ENCODE data around the gene DARS2.

DARS2 gene

GRCh38 chr1:173889885-173890284, 65.4 kb downstream of the DARS2 start:
- H3K36me3 ChIP-seq (ENCODE audit: control insufficient read depth in 1 of 2, insufficient read depth in 2 of 2, low read length in 2 of 2), result peaks cover 21 to 24% of the 10 kb centered on the region in 2 donors
- no peaks in the 10 kb centered on the region for H3K9me3 ChIP-seq (ENCODE audit: control insufficient read depth in 1 of 2, low read length in 2 of 2)
- H3K27ac ChIP-seq (ENCODE audit: low read length), result no peak overlapping the region

GRCh38 chr1:173893611-173894010, 69.1 kb downstream of the DARS2 start:
- H3K27me3 ChIP-seq (ENCODE audit: low read depth, low read length), result no peaks in the 10 kb centered on the region
- no peaks in the 10 kb centered on the region for H3K9me3 ChIP-seq (ENCODE audit: control insufficient read depth in 1 of 2, low read length in 2 of 2)
- no peak overlapping the region for H3K27ac ChIP-seq (ENCODE audit: low read length)
- H3K36me3 ChIP-seq (ENCODE audit: control insufficient read depth in 1 of 2, insufficient read depth in 2 of 2, low read length in 2 of 2), result peaks cover 0 to 5% of the 10 kb centered on the region in 2 donors
- H3K4me3 ChIP-seq (ENCODE audit: low read depth in 1 of 2, low read length in 2 of 2), result no peak overlapping the region
- H3K4me1 ChIP-seq (ENCODE audit: control insufficient read depth in 1 of 2, insufficient read depth in 2 of 2, low read length in 2 of 2), result no peaks in the 10 kb centered on the region

More at GRCh38 chr1:173889885-173890284, 65.4 kb downstream of the DARS2 start:
- H3K27me3 ChIP-seq (ENCODE audit: low read depth, low read length), result no peaks in the 10 kb centered on the region
- no peaks in the 10 kb centered on the region for H3K4me1 ChIP-seq (ENCODE audit: control insufficient read depth in 1 of 2, insufficient read depth in 2 of 2, low read length in 2 of 2)
- H3K4me3 ChIP-seq (ENCODE audit: low read depth in 1 of 2, low read length in 2 of 2), result no peak overlapping the region

- Histone ChIP-seq H3K27me3 (ENCODE audit: low read depth, low read length) (no peaks in the 10 kb centered on the region), H3K27ac (ENCODE audit: low read length) (no peak overlapping the region), H3K4me3 (ENCODE audit: low read depth in 1 of 2, low read length in 2 of 2) (no peak overlapping the region), H3K9me3 (ENCODE audit: control insufficient read depth in 1 of 2, low read length in 2 of 2) (no peaks in the 10 kb centered on the region), H3K36me3 (ENCODE audit: control insufficient read depth in 1 of 2, insufficient read depth in 2 of 2, low read length in 2 of 2) (peaks cover 0 to 5% of the 10 kb centered on the region in 2 donors), H3K4me1 (ENCODE audit: control insufficient read depth in 1 of 2, insufficient read depth in 2 of 2, low read length in 2 of 2) (no peaks in the 10 kb centered on the region)
These were observed 69.7 kb downstream of the DARS2 start for GRCh38 chr1:173894189-173894588.

- Histone ChIP-seq H3K9me3 (ENCODE audit: control insufficient read depth in 1 of 2, low read length in 2 of 2) (no peaks in the 10 kb centered on the region), H3K4me1 (ENCODE audit: control insufficient read depth in 1 of 2, insufficient read depth in 2 of 2, low read length in 2 of 2) (no peaks in the 10 kb centered on the region), H3K27me3 (ENCODE audit: low read depth, low read length) (no peaks in the 10 kb centered on the region), H3K27ac (ENCODE audit: low read length) (no peak overlapping the region), H3K36me3 (ENCODE audit: control insufficient read depth in 1 of 2, insufficient read depth in 2 of 2, low read length in 2 of 2) (peaks cover 0 to 7% of the 10 kb centered on the region in 2 donors), H3K4me3 (ENCODE audit: low read depth in 1 of 2, low read length in 2 of 2) (no peak overlapping the region)
These were observed 76.0 kb downstream of the DARS2 start for GRCh38 chr1:173900427-173900826.

- no peaks in the 10 kb centered on the region for H3K27me3 ChIP-seq (ENCODE audit: low read depth, low read length)
- H3K27ac ChIP-seq (ENCODE audit: low read length), result no peak overlapping the region
- no peak overlapping the region for H3K4me3 ChIP-seq (ENCODE audit: low read depth in 1 of 2, low read length in 2 of 2)
- H3K36me3 ChIP-seq (ENCODE audit: control insufficient read depth in 1 of 2, insufficient read depth in 2 of 2, low read length in 2 of 2), result peaks cover 0 to 7% of the 10 kb centered on the region in 2 donors
- no peaks in the 10 kb centered on the region for H3K4me1 ChIP-seq (ENCODE audit: control insufficient read depth in 1 of 2, insufficient read depth in 2 of 2, low read length in 2 of 2)
- H3K9me3 ChIP-seq (ENCODE audit: control insufficient read depth in 1 of 2, low read length in 2 of 2), result no peaks in the 10 kb centered on the region
These were observed 76.5 kb downstream of the DARS2 start for GRCh38 chr1:173900992-173901391.

GRCh38 chr1:173903827-173904531, 79.5 kb downstream of the DARS2 start:
- Histone ChIP-seq H3K27me3 (ENCODE audit: low read depth, low read length) (no peaks in the 10 kb centered on the region), H3K9me3 (ENCODE audit: control insufficient read depth in 1 of 2, low read length in 2 of 2) (no peaks in the 10 kb centered on the region), H3K36me3 (ENCODE audit: control insufficient read depth in 1 of 2, insufficient read depth in 2 of 2, low read length in 2 of 2) (peaks cover 0 to 7% of the 10 kb centered on the region in 2 donors), H3K4me3 (ENCODE audit: low read depth in 1 of 2, low read length in 2 of 2) (no peak overlapping the region), H3K27ac (ENCODE audit: low read length) (no peak overlapping the region), H3K4me1 (ENCODE audit: control insufficient read depth in 1 of 2, insufficient read depth in 2 of 2, low read length in 2 of 2) (no peaks in the 10 kb centered on the region)
